ENCODE measurements around the gene CCDC74A.
A peak's percentile ranks its signal among the peaks of the same experiment; 100 is the strongest.
"Not testable (repeated sequence)": the region's sequence is repeated elsewhere in the genome, so short reads cannot be mapped to it uniquely, and the experiment has no call there.

- peak; percentile 35 for TF ChIP-seq CTCF (conservative IDR thresholded peaks at IDR 0.05; ENCODE audit: low read length)
- not testable (repeated sequence) for TF ChIP-seq EZH2phosphoT487 (IDR thresholded peaks at IDR 0.05; ENCODE audit: borderline replicate concordance)
Measured at GRCh38 chr2:131516621-131517020, 11.1 kb upstream of the CCDC74A start.
